NCI-H1048 (cell line): Measurements from ENCODE around the gene UBE2K.
"Not testable (repeated sequence)": the region's sequence is repeated elsewhere in the genome, so short reads cannot be mapped to it uniquely, and the experiment has no call there.

Experiments used
- DNase-seq: peaks from one replicate; lab custom pipeline; 2025; lab: John Stamatoyannopoulos, UW

Gene UBE2K

DNA sequence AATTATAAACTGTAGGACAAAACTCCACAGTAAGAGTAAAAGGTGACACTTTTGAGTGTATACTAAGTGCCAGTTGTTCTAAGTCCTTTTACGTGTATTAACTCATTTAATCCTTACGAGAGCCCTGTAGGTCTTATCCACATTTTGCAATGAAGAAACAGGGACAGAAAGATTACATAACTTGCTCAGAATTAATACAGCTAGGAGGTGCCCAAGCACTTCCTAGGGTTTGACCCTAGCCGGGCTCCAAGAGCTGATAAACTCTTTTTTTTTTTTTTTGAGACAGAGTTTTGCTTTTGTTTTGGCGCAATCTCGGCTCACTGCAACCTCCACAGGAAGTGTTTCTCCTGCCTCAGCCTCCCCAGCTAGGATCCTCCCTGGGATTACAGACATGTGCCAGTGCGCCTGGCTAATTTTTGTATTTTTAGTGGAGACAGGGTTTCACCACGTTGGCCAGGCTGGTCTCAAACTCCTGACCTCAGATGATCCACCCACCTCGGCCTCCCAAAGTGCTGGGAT lies 110.4 kb downstream of the UBE2K start:
- DNase-seq: no peak

DNA sequence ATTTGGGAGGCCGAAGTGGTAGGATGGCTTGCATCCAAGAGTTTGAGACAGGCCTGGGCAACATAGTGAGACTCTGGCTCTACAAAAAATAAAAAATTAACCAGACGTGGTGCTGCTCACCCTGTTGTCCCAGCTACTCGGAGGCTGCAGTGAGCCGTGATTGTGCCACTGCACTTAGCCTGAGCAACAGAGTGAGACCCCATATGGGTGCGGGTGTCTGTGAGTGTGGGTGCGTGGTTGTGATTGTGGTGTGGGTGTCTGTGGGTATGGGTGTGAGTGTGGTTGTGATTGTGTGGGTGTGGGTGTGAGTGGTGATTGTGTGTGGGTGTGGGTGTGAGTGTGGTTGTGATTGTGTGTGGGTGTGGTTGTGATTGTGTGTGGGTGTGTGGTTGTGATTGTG lies 114.6 kb downstream of the UBE2K start:
- DNase-seq: no peak

DNA sequence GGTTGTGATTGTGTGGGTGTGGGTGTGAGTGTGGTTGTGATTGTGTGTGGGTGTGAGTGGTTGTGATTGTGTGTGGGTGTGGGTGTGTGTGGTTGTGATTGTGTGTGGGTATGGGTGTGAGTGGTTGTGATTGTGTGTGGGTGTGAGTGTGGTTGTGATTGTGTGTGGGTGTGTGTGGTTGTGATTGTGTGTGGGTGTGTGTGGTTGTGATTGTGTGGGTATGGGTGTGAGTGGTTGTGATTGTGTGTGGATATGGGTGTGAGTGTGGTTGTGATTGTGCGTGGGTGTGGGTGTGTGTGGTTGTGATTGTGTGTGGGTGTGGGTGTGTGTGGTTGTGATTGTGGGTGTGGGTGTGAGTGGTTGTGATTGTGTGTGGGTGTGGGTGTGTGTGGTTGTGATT lies 115.1 kb downstream of the UBE2K start:
- not testable (repeated sequence) for DNase-seq

DNA sequence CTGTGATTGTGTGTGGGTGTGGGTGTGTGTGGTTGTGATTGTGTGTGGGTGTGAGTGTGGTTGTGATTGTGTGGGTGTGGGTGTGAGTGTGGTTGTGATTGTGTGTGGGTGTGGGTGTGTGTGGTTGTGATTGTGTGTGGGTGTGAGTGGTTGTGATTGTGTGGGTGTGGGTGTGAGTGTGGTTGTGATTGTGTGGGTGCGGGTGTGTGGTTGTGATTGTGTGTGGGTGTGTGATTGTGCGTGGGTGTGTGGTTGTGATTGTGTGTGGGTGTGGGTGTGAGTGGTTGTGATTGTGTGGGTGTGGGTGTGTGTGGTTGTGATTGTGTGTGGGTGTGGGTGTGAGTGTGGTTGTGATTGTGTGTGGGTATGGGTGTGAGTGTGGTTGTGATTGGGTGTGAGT lies 115.8 kb downstream of the UBE2K start:
- not testable (repeated sequence) for DNase-seq

DNA sequence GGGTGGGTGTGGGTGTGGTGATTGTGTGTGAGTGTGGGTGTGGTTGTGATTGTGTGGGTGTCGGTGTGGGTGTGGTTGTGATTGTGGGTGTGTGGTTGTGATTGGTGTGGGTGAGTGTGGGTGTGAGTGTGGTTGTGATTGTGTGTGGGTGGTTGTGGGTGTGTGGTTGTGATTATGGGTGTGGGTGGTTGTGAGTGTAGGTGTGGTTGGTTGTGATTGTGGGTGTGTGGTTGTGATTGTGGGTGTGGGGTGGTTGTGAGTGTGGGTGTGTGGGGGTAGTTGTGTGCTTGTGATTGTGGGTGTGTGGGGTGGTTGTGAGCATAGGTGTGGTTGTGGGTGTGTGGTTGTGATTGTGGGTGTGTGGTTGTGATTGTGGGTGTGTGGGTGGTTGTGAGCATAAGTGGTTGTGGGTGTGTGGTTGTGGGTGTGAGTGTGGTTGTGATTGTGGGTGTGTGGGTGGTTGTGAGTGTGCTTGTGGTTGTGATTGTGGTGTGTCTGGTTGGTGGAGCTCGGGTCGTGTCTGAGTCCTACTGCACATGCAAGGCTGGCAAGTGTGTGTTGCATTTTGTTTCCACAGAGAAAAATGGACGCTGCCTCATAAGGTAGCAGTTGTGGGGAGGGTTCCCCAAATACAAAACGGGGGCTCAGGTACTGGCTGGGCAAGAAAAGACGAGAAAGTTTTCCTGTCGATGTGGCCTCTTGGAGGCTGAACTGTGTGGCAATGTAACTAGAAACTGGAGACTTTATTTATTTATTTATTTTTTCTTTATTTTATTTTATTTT lies 116.7 kb downstream of the UBE2K start:
- DNase-seq: no peak

DNA sequence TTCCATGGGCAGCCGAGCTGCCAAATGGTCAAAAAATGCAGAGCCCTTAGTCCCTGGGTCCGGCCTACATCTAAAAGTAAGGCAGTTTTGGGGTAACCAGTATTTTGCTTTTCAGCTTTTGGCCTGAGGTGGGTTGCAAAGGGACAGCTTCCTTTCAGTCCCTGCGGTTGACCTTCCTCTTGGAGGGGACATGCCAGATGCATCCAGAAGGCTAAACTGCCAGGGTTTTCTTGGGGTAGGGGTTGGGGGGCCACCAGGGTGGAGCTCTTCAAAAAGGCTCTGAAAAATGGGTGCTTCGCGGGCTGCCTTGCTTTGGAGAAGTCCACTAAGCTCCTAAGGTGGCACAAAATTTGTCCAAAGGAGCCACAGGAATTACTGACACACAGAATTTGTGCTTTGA lies 120.7 kb downstream of the UBE2K start:
- DNase-seq: no peak

DNA sequence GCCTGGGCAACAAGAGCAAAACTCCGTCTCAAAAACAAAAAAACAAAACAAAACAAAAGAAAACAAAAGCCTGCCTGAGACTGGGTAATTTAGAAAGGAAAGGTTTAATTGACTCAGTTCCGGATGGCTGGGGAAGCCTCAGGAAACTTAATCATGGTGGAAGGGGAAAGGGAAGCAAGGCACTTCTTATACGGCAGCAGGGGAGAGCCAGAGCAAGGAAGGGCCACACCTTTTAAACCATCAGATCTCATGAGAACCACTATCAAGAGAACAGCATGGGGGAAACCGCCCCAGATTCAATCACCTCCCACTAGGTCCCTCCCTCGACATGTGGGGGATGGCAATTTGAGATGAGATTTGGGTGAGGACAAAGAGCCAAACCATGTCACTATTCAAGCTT lies 122.2 kb downstream of the UBE2K start:
- no peak for DNase-seq

DNA sequence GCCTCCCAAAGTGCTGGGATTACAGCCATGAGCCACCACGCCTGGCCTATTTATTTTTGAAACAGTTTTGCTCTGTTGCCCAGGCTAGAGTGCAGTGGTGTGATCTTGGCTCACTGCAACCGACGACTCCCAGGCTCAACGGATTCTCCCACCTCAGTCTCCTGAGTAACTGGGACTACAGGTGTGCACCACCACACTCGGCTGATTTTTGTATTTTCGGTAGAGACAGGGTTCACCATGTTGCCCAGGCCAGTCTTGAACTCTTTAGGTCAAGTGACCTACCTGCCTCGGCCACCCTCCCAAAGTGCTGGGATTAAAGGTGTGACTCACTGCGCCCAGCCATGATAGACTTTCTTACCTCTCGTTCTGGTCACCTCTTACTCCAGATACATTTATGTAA lies 124.0 kb downstream of the UBE2K start:
- DNase-seq: no peak

DNA sequence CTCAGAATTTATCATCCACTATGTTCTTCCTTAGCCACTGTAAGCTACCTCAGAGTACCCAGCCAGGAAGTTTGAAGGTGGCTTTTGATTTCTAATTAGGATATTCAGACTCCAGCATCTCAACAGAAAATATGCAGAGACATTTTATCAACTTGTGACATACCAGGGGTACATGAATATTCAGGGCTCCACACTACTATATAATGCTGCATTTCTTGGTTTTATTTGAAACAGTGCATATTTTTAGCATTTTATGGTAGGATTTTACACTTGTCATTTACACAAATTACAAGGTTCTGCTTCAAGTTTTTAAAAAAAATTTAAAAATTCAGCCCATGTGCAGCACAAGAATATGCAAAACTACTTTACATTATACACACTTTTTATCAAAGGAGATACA lies 124.7 kb downstream of the UBE2K start:
- DNase-seq: no peak

DNA sequence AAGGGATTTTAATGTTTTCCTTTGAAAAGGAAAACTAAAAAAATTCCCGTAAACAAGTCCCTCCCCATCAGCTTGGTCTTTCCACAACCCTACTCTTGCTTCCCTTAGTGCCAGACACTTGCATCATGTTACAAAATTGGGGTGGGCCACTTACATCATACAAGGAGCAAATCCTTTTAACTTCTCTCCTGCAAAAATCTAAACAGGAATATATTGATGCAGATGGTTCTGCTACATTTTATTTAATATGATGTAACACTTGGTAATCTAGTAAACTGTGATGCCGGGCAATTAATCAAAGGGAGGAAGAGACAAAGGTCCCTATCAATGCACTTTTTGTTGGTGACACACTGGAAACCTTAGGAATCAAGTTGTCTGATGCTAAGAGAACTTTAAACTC lies 125.3 kb downstream of the UBE2K start:
- DNase-seq: no peak

DNA sequence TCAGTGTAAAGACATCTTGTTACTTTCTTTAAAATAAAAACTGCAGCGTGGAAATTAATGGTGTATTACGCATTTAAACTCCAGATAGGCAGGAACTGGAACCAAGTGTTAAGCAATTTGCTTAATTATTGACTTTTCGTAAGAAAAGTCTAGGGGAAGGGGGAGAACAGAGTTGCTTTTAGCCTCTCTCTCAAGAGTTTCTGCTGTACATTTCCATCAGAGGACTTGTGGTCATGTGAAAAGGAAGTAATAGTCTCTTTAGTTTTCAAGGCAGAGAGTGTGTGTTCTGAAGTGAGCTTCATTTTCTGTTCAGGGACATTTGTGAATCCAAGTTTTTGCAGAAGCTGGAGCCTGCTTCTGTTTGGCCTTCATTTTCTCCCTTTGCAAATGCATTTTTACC lies 127.2 kb downstream of the UBE2K start:
- no peak for DNase-seq

DNA sequence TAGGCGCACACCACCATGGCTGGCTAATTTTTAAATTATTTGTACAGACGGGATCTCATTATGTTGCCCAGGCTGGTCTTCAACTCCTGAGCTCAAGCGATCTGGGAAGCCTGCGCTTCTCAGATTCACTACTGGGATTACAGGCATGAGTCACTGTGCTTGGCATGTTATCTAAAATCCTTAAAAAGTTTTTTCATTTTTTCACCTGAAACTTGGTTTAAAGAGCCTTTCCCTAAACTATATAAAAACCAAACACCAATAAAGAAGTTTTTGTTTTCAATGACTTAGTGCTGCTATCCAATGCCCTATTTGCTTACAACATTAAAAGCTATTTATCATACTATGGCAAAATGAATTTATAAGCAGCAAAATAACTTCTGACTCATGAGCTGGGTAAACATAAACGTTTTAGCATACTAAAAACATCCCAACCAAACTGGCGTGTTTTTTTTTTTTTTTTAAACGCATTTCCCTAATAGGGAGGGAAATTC lies 127.8 kb downstream of the UBE2K start:
- no peak for DNase-seq
